Activated naive CD8-positive, alpha-beta T cell treated with anti-CD3 and anti-CD28 coated beads, Interleukin-2, amount 50 U/mL, for 24 hours (primary cell): ENCODE measurements around the gene ZPBP2.
"Not testable (repeated sequence)": the region's sequence is repeated elsewhere in the genome, so short reads cannot be mapped to it uniquely, and the experiment has no call there.

ENCODE experiments used
- ATAC-seq: fragments of 150-1000 bp; cut with Tn5 transposase; one replicate; pipeline ENCODE4 v1.10.0; 2021
- DNase-seq: peaks from one replicate; pipeline ENCODE4 v3.0.0; 2021
- H3K27ac Mint-ChIP-seq: one replicate; pipeline ENCODE4 v1.8.0; 2021; ENCODE audit warnings: mild to moderate bottlenecking, mixed read lengths
- H3K27me3 Mint-ChIP-seq: one replicate; pipeline ENCODE4 v1.8.0; 2021; ENCODE audit warnings: mixed read lengths
- H3K36me3 Mint-ChIP-seq: one replicate; pipeline ENCODE4 v1.8.0; 2021; ENCODE audit warnings: low read depth, mixed read lengths
- H3K4me1 Mint-ChIP-seq: one replicate; pipeline ENCODE4 v1.8.0; 2021; ENCODE audit warnings: mixed read lengths
- H3K4me3 Mint-ChIP-seq: one replicate; pipeline ENCODE4 v1.8.0; 2021; ENCODE audit warnings: mild to moderate bottlenecking, moderate library complexity, mixed read lengths
- H3K9me3 Mint-ChIP-seq: one replicate; pipeline ENCODE4 v1.8.0; 2021; ENCODE audit warnings: mixed read lengths

ZPBP2 gene

GRCh38 chr17:39867084-39867879 lies 720 bp upstream of the ZPBP2 start:
- Mint-ChIP-seq H3K27ac (peak overlapping the region; percentile 95), H3K9me3 (no peaks in the 10 kb centered on the region), H3K27me3 (no peaks in the 10 kb centered on the region), H3K4me3 (peak overlapping the region; percentile 59), H3K36me3 (peaks cover 7% of the 10 kb centered on the region), H3K4me1 (peaks cover 48% of the 10 kb centered on the region)
- DNase-seq: peak; percentile 44
- ATAC-seq: peak; percentile 85

GRCh38 chr17:39868554-39868942 lies 546 bp downstream of the ZPBP2 start:
- no peak for ATAC-seq
- Mint-ChIP-seq H3K27me3 (no peaks in the 10 kb centered on the region), H3K4me1 (peaks cover 52% of the 10 kb centered on the region), H3K4me3 (no peak overlapping the region), H3K9me3 (no peaks in the 10 kb centered on the region), H3K36me3 (peaks cover under 1% of the 10 kb centered on the region), H3K27ac (peak overlapping the region; percentile 46)
- no peak for DNase-seq

- Mint-ChIP-seq H3K27ac (no peak overlapping the region), H3K36me3 (no peaks in the 10 kb centered on the region), H3K4me1 (peaks cover 36% of the 10 kb centered on the region), H3K4me3 (no peak overlapping the region), H3K27me3 (no peaks in the 10 kb centered on the region), H3K9me3 (no peaks in the 10 kb centered on the region)
- ATAC-seq (no peak), DNase-seq (no peak)
These were observed 2.8 kb downstream of the ZPBP2 start for GRCh38 chr17:39870776-39871175.

GRCh38 chr17:39871801-39872200 lies 3.8 kb downstream of the ZPBP2 start:
- ATAC-seq (no peak), DNase-seq (no peak)
- Mint-ChIP-seq H3K27me3 (no peaks in the 10 kb centered on the region), H3K36me3 (no peaks in the 10 kb centered on the region), H3K9me3 (no peaks in the 10 kb centered on the region), H3K27ac (no peak overlapping the region), H3K4me1 (peaks cover 25% of the 10 kb centered on the region), H3K4me3 (no peak overlapping the region)

DNA sequence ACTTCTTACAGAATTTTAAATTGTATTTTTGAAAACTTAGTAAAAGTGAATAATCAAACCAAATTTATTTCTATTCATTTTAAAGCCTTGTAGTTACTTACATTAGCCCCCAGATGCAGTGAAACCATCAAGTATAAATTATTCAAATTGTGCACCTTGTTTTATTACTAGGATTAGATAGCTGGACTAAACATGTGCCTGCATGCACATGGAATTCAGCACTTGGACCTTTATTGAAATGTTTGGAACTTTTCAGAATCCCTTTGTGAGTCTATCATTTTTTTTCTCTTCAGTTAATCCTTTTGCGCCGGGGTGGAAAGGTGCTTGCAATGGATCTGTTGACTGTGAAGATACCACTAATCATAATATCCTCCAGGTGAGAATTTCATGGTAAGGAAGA lies 4.7 kb downstream of the ZPBP2 start:
- DNase-seq (no peak), ATAC-seq (no peak)
- Mint-ChIP-seq H3K4me3 (no peak overlapping the region), H3K9me3 (no peaks in the 10 kb centered on the region), H3K27ac (no peak overlapping the region), H3K36me3 (no peaks in the 10 kb centered on the region), H3K4me1 (peaks cover 16% of the 10 kb centered on the region), H3K27me3 (no peaks in the 10 kb centered on the region)

DNA sequence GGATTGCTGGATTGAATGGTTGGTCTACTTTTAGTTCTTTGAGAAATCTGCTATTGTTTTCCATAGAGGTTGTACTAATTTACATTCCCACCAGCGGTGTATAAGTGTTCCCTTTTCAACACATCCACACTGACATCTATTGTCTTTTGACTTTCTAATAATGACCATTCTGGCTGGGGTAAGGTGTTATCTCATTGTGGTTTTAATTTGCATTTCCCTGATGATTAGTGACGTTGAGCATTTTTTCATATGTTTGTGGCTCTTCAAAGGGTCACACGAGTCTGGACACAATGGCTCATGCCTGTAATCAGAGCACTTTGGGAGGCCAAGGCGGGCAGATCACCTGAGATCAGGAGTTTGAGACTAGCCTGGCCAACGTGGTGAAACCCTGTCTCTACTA lies 18.1 kb downstream of the ZPBP2 start:
- H3K27ac Mint-ChIP-seq, DNase-seq, H3K9me3 Mint-ChIP-seq, H3K4me1 Mint-ChIP-seq, ATAC-seq, H3K27me3 Mint-ChIP-seq, H3K36me3 Mint-ChIP-seq, H3K4me3 Mint-ChIP-seq: not testable (repeated sequence)

DNA sequence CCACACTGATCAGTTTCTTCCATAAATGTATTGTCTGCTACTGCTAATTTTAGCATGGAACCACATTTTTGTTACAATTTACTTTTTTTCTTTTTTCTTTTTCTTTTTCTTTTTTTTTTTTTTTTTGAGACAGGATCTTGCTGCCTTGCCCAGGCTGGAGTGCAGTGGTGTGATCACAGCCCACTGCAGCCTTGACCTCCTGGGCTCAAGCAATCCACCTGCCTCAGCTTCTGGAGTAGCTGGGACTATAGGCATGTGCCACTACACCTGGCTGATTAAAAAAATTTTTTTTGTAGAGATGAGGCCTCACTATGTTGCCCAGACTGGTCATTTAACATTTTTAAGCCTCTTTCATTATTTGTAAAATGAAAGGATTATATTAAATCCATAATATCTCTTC lies 19.1 kb downstream of the ZPBP2 start:
- peaks cover 2% of the 10 kb centered on the region for H3K27me3 Mint-ChIP-seq
- no peaks in the 10 kb centered on the region for H3K9me3 Mint-ChIP-seq
- no peak for ATAC-seq
- H3K4me1 Mint-ChIP-seq: no peaks in the 10 kb centered on the region
- H3K36me3 Mint-ChIP-seq: no peaks in the 10 kb centered on the region
- H3K27ac Mint-ChIP-seq: no peak overlapping the region
- no peak overlapping the region for H3K4me3 Mint-ChIP-seq
- DNase-seq: no peak

- H3K27me3 Mint-ChIP-seq: peaks cover 2% of the 10 kb centered on the region
- no peaks in the 10 kb centered on the region for H3K36me3 Mint-ChIP-seq
- no peaks in the 10 kb centered on the region for H3K9me3 Mint-ChIP-seq
- no peak overlapping the region for H3K27ac Mint-ChIP-seq
- ATAC-seq: no peak
- H3K4me3 Mint-ChIP-seq: no peak overlapping the region
- no peak for DNase-seq
- H3K4me1 Mint-ChIP-seq: no peaks in the 10 kb centered on the region
These were observed 21.2 kb downstream of the ZPBP2 start for GRCh38 chr17:39889200-39889599.

DNA sequence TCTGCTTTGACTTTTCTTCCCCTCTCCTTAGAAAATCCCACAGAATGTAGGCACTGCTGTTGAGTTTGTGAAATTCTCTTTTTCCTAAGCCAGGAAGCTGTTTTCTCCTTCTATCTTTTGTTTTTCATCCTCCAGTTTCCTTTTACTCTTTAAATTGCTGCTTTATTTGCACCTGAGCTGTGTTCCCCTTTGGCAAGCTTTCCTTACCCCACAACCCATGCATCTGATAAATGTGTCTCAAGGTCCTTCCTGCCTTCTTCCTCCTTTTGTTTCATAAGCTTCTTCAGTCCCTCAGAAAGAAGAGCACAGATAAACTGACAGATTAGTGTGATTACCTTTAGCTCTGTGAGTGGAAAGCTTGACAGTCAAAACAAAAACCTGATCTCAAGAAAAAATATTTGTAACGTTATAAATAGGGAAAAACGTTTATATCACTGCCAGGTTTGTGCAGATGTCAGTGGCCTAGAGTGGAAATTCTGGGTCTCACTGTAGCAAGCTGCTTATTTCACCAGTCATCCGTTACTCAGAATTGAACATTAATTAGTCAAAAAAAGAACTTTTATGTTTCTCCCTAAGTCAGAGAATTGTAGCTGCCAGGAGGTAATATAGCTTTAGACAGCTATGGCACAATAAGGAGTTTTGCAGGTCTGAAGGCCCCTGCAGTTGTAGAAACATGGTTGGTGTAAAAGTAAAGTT lies 26.8 kb downstream of the ZPBP2 start:
- ATAC-seq: no peak
- peak overlapping the region; percentile 16 for H3K27ac Mint-ChIP-seq
- H3K36me3 Mint-ChIP-seq: no peaks in the 10 kb centered on the region
- DNase-seq: no peak
- H3K4me1 Mint-ChIP-seq: peaks cover 8% of the 10 kb centered on the region
- no peaks in the 10 kb centered on the region for H3K9me3 Mint-ChIP-seq
- no peaks in the 10 kb centered on the region for H3K27me3 Mint-ChIP-seq
- no peak overlapping the region for H3K4me3 Mint-ChIP-seq

- Mint-ChIP-seq H3K27ac (no peak overlapping the region), H3K4me3 (no peak overlapping the region), H3K4me1 (peaks cover 11% of the 10 kb centered on the region), H3K27me3 (no peaks in the 10 kb centered on the region), H3K9me3 (no peaks in the 10 kb centered on the region), H3K36me3 (peaks cover 5% of the 10 kb centered on the region)
- no peak for ATAC-seq
- DNase-seq: no peak
These were observed 30.1 kb downstream of the ZPBP2 start for GRCh38 chr17:39898088-39898487.

DNA sequence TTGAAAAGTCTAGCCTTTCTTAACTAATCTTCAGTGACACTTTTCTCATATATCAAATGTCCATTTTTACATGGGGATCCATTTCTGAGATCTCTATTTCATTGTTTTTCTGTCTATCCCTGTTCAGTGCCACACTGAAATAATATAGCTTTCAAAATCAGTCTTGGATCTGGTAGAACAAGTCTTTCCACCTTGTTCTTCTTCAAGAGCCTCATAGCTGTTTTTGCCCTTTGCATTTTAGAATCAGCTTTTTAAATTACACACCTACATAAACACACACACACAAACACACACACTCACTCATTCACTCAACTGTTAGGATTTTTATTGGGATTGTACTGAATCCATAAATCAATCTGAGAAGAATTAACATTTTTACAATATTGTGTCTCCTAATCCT lies 31.2 kb downstream of the ZPBP2 start:
- H3K9me3 Mint-ChIP-seq: no peaks in the 10 kb centered on the region
- H3K4me3 Mint-ChIP-seq: no peak overlapping the region
- no peak for ATAC-seq
- no peaks in the 10 kb centered on the region for H3K27me3 Mint-ChIP-seq
- no peak overlapping the region for H3K27ac Mint-ChIP-seq
- peaks cover 18% of the 10 kb centered on the region for H3K4me1 Mint-ChIP-seq
- H3K36me3 Mint-ChIP-seq: peaks cover 9% of the 10 kb centered on the region
- no peak for DNase-seq

- DNase-seq, ATAC-seq, H3K4me3 Mint-ChIP-seq, H3K27ac Mint-ChIP-seq, H3K9me3 Mint-ChIP-seq, H3K27me3 Mint-ChIP-seq: not testable (repeated sequence)
- Mint-ChIP-seq H3K36me3 (peaks cover 20% of the 10 kb centered on the region), H3K4me1 (peaks cover 14% of the 10 kb centered on the region)
These were observed 34.0 kb downstream of the ZPBP2 start for GRCh38 chr17:39902027-39902426.

- ATAC-seq (peak; percentile 80), DNase-seq (no peak)
- Mint-ChIP-seq H3K27ac (peak overlapping the region; percentile 73), H3K9me3 (no peaks in the 10 kb centered on the region), H3K36me3 (peaks cover 23% of the 10 kb centered on the region), H3K4me3 (no peak overlapping the region), H3K4me1 (peaks cover 14% of the 10 kb centered on the region), H3K27me3 (no peaks in the 10 kb centered on the region)
These were observed 35.3 kb downstream of the ZPBP2 start for GRCh38 chr17:39903158-39903884.

DNA sequence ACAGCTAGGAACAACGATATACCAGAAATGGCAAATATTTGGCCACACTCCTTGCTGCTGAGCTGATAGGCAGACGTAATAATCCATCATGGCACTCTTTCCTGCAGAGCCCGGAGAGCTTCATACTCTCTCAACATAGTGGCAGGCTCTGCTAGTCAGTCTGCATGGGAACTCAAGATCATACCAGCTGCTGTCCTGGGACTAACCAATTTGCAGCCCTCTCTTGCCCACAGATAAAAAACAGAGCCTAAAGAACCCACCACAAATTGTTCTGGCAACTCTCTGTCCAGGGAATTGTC lies 36.9 kb downstream of the ZPBP2 start:
- H3K4me1 Mint-ChIP-seq: peaks cover 14% of the 10 kb centered on the region
- H3K36me3 Mint-ChIP-seq: peaks cover 24% of the 10 kb centered on the region
- no peaks in the 10 kb centered on the region for H3K9me3 Mint-ChIP-seq
- no peak overlapping the region for H3K27ac Mint-ChIP-seq
- H3K4me3 Mint-ChIP-seq: no peak overlapping the region
- ATAC-seq (no peak), DNase-seq (no peak)
- no peaks in the 10 kb centered on the region for H3K27me3 Mint-ChIP-seq

GRCh38 chr17:39908789-39909352 lies 40.9 kb downstream of the ZPBP2 start:
- Mint-ChIP-seq H3K27ac (no peak overlapping the region), H3K36me3 (peaks cover 25% of the 10 kb centered on the region)

More at GRCh38 chr17:39908789-39909352, 40.9 kb downstream of the ZPBP2 start:
- Mint-ChIP-seq H3K9me3 (no peaks in the 10 kb centered on the region), H3K4me1 (peaks cover 4% of the 10 kb centered on the region), H3K27me3 (no peaks in the 10 kb centered on the region), H3K4me3 (no peak overlapping the region)
- ATAC-seq (no peak), DNase-seq (no peak)
